ENCODE measurements around the gene TMEM255B.

TMEM255B gene

GRCh38 chr13:113732176-113732960, 26.7 kb upstream of the TMEM255B start:
- no peak for TF ChIP-seq CTCF (conservative IDR thresholded peaks at IDR 0.05)
- TF ChIP-seq ZFX (IDR thresholded peaks at IDR 0.05): no peak
- H3K27ac ChIP-seq: no peak overlapping the region

- TF ChIP-seq CTCF (conservative IDR thresholded peaks at IDR 0.05) (no peak), ZFX (IDR thresholded peaks at IDR 0.05) (no peak)
- no peak overlapping the region for H3K27ac ChIP-seq
Measured at GRCh38 chr13:113732961-113733950, 25.8 kb upstream of the TMEM255B start.

- TF ChIP-seq CTCF (conservative IDR thresholded peaks at IDR 0.05): no peak
- no peak for TF ChIP-seq ZFX (IDR thresholded peaks at IDR 0.05)
Measured at GRCh38 chr13:113734099-113734825, 24.8 kb upstream of the TMEM255B start.

GRCh38 chr13:113734826-113735125, 24.2 kb upstream of the TMEM255B start:
- TF ChIP-seq CTCF (conservative IDR thresholded peaks at IDR 0.05) (no peak), ZFX (IDR thresholded peaks at IDR 0.05) (no peak)
- no peak overlapping the region for H3K27ac ChIP-seq

More at GRCh38 chr13:113734099-113734825, 24.8 kb upstream of the TMEM255B start:
- no peak overlapping the region for H3K27ac ChIP-seq

GRCh38 chr13:113735194-113735593, 23.8 kb upstream of the TMEM255B start:
- TF ChIP-seq CTCF (conservative IDR thresholded peaks at IDR 0.05): no peak
- no peak for TF ChIP-seq ZFX (IDR thresholded peaks at IDR 0.05)
- no peak overlapping the region for H3K27ac ChIP-seq

- TF ChIP-seq CTCF (conservative IDR thresholded peaks at IDR 0.05) (no peak), ZFX (IDR thresholded peaks at IDR 0.05) (no peak)
- no peak overlapping the region for H3K27ac ChIP-seq
Measured at GRCh38 chr13:113735750-113736149, 23.3 kb upstream of the TMEM255B start.
